ENCODE results near the gene UPP1.

The UPP1 gene

GRCh38 chr7:48091506-48092433 is 2.7 kb downstream of the UPP1 start:
- no peak for TF ChIP-seq CTCF (IDR thresholded peaks at IDR 0.05; ENCODE audit: low read depth, low read length)
- H3K4me3 ChIP-seq (ENCODE audit: low read depth, low read length) = no peak overlapping the region

GRCh38 chr7:48094861-48095293 is 5.8 kb downstream of the UPP1 start:
- TF ChIP-seq CTCF (IDR thresholded peaks at IDR 0.05; ENCODE audit: low read depth, low read length) = no peak
- no peak overlapping the region for H3K4me3 ChIP-seq (ENCODE audit: low read depth, low read length)

GRCh38 chr7:48096273-48096672 is 7.2 kb downstream of the UPP1 start:
- no peak overlapping the region for H3K4me3 ChIP-seq (ENCODE audit: low read depth, low read length)
- no peak for TF ChIP-seq CTCF (IDR thresholded peaks at IDR 0.05; ENCODE audit: low read depth, low read length)

- no peak for TF ChIP-seq CTCF (IDR thresholded peaks at IDR 0.05; ENCODE audit: low read depth, low read length)
- no peak overlapping the region for H3K4me3 ChIP-seq (ENCODE audit: low read depth, low read length)
Measured at GRCh38 chr7:48097521-48098231, 8.6 kb downstream of the UPP1 start.

GRCh38 chr7:48098846-48099245 is 9.8 kb downstream of the UPP1 start:
- TF ChIP-seq CTCF (IDR thresholded peaks at IDR 0.05; ENCODE audit: low read depth, low read length) = no peak
- no peak overlapping the region for H3K4me3 ChIP-seq (ENCODE audit: low read depth, low read length)

- H3K4me3 ChIP-seq (ENCODE audit: low read depth, low read length) = no peak overlapping the region
- TF ChIP-seq CTCF (IDR thresholded peaks at IDR 0.05; ENCODE audit: low read depth, low read length) = no peak
Measured at GRCh38 chr7:48099781-48100180, 10.7 kb downstream of the UPP1 start.

GRCh38 chr7:48101352-48101751 is 12.3 kb downstream of the UPP1 start:
- H3K4me3 ChIP-seq (ENCODE audit: low read depth, low read length) = no peak overlapping the region
- no peak for TF ChIP-seq CTCF (IDR thresholded peaks at IDR 0.05; ENCODE audit: low read depth, low read length)

All from WI38 (cell line).